Cortex of kidney (tissue), 1 donor: ENCODE results near the gene FRMD4A.

Experiments
- DNase-seq: peaks from one replicate; lab custom pipeline; 2025; lab: John Stamatoyannopoulos, UW

The FRMD4A gene

DNA sequence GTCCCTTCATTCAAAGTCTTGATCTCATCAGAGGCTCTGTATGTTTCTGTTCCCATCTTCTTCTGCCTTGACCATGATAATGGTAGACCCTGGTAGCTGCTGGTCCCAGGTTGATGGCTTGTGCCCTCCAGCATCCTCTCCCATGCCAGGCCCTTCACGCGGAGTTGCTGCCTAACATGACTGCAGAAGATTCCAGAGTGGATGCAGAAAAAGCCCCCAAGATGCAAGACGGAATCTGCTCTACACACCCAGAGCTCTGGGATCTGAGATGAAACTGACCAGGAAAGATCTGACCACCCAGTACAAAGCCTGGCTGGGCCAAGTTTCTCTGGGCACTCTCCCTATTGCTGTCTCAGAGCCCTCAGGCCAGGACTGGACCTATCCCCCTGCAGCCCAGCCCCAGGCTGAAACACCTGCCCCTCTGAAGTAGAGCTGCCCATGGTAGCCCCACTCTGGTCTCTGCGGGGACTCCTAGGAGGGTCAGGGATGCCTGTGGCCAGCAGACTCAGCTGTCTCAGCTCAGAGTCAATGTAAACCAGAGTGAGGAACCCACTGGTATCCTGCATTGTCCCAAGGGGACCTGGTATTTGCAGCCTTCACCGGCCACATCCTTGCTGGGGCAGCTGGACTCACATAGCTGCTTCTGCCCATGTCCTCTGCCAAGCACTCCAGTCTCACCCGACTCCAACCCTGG lies 9.5 kb upstream of the FRMD4A start:
- no peak for DNase-seq

DNA sequence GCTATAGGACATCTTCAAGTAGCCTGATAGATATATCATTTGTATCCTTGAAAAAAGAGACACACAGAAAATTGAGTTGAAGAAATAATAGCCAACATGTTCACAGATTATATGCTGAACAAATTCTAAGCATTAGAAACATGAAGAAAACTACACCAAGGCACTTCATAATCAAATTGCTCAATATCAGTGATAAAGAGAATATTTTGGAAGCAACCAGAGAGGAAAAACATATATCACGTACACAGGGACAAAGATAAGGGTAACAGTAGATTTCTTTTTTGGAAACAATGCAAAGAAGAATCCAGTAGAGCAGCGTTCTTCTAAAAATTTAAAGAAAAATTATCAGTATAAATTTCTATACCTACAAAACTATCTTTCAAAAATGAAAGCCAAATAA lies 6.0 kb upstream of the FRMD4A start:
- DNase-seq, result no peak

DNA sequence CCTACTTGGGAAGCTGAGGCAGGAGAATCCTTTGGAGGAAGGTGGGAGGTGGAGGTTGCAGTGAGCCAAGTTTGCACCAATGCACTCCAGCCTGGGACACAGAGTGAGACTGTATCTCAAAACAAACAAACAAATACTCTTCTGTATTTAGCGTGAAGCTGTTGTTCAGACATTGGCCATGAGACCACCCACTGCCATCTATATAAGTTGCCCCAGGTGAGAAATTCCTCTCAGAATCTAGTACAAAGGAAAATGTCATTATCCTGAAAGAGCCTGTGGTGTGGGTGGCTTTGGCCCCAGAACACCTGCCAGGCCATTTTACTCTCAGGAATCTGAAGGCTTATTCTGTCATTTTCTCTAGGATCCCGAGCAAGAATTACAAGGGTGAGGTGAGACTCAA lies 4.0 kb upstream of the FRMD4A start:
- no peak for DNase-seq

DNA sequence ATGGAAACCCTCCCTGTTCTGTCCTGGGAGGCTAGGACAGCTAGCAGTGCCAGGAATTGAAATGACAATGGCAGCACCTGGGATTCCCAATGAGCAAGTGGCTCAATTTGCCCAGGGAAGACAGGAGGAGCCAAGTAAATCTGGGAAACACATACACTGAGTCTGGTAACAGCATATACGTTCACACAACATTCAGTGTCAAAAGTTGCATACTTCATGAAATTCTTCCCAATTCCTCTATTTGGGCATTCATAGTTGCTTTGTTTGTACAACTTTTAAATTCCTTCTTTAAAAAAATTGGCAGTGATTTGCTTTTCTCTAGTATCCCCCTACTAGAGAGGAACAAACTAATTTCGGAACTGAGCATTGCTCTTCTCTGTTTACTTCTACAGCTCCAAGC lies 2.9 kb upstream of the FRMD4A start:
- DNase-seq, result no peak

DNA sequence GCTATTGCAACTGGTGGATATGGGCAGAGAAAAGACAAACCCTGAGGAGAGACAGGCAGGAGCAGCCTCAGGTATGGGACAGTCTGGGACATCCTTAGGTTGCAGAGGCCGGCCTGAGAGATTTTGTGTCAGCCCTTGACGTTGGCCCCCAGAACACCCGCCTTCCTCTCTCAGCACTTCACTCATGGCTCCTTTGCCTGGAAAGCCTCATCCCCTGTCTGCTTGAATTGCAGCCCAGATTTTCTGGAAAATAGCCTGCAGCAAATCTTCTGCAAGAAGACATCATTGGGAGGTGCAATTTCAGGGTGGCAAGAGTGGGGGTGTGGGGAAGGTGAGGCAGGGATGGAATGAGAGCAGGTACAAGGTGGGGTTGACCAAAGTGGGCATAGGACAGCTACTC lies 2.2 kb upstream of the FRMD4A start:
- DNase-seq, result no peak

DNA sequence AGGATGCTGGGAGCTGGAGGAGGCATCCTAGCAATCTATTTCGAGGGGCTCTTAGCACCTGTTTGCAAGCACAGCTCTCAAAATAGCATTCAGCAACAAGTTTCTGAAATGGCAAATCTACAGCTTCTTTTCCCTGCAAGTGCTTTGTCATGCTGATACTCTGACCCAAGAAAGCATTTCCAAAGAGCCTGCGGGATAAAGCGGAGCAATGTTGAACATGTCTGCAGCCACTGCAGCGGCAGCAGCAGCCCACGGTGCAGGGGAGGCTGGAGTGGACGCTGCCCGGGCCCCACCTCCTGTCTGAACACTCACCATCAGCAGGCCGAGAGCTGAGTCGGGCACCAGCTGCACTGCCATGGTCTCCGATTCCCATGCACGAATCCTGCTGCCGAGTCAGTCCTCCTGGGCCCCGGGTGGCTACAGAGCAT lies 964 bp downstream of the FRMD4A start:
- no peak for DNase-seq

DNA sequence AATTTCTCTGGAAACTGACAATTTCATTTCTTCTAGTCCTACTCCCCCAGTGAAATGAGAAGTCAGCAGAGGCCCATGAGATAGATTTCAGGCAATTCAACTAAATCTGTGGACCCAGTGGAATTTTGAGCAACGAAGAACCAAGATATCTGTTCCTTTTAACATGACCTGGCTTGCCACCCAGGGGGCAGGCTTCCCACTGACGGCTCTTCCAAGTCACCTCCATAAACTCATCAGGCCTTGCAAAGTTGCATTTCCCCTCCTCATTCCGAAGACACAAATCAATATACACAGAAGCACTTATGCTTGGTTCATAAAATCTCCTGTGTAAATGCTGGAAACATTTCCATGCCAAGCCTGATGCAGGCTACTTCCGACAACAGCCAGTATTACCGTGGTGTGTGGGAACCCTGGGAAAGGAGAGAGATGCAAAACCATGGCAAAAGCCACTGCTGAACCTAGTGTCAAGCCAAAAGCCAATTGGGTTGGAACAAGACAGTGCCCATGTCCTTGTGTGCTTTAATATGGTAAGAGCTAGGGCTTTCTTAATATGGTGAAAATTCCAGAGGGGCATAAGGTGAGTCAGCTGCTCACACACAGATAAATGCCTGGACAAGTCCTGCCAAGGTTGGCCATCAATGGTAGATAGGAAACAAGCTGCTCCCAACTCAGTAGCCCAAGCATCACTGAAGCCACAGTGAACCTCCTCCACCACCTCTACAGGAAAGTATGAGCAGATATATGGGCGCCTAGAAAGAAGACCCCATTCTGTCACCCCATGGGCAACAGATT lies 1.6 kb downstream of the FRMD4A start:
- DNase-seq, result no peak

DNA sequence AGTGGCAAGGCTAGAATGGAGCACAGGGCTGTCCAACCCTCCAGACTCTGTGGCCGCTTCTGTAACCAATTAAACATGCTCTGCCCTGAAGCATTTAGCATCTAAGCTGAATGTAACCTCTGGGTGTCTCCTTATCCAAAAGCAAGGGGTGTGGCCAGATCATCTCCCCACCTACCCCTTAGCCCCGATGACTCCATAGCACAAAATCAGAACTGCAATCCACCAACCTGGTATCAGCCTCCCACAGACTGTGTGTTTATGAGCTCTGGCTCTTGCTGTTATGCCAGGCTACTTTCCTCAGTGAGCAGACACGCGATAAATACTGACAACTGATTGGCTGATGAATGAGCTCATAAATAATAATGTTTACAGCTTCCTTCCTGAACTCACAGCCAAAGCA lies 3.2 kb downstream of the FRMD4A start:
- no peak for DNase-seq

DNA sequence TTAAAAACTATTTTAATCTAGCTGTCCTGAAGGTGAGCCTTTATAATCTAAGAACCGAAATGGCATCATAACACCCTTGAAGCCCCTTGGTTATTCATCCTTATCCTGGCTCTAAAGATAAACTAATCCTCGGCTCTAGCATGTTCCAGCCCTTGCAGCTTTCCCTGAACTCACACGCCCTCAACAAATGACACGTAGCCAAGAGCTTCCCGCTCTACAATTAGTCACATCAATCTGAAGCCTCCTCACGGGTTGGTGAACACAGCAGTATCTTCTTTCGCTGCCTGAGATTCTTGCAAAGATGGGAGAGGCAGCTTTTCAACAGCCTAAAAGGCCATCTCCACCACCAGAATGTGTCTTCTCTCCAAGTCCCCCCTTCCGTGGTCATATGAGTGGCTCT lies 4.1 kb downstream of the FRMD4A start:
- no peak for DNase-seq

DNA sequence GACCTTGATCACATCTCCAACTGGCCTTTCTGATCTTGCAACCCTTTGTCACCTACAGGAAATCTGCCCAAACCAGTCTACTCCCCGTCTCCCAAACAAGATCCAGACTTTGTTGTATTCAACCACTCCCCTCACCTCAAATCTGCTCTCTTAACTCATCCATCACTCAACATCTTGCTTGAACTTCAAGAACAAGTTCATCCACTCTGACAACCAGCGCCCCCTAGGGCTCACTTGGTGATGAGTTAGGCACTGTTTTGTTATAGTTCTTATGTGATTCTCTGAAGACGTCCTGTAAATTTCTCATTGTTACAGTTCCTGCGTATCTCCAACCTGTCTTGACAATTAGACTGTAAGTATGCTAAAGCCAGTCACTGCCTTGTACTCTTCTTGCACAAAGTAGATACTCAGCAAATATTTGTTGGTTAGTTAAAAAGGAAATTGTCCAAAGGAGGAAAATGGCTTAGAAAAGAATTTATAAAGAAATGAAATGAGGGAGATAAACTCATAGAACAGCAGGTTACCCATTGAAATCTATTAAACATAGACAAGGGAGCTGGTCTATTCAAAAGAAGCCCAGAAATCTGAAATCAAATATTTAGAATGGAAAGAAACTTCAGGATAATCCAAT lies 5.3 kb downstream of the FRMD4A start:
- no peak for DNase-seq

DNA sequence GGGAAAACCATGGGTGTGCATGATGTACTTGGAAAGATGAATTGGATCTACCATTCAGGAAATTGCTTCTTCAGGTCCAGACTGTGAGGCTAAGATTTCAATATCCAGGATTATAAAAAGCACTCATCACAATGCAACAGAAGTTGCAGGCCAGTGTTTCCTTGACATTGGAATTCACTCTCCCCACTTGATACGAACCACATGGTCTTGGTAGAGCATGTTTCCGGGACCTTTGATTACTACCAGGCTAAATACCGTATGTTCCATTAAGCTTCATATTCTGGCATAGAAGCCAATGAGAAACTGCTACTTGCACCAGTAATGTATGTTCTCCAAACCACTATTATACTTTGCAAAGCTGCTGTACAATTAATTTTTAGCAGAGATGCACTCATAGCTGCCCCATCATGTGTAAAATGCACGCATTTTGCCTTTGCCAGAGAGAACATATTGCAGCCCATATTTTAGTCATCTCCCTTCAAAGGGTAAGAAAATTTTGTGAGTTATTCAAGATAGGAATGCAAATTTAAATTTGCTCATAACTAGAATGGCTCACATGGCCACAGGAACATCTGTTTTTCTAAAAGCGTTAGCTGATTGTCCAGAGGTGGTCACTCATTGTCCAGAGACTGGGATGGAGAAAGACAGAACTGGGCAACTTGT lies 8.1 kb downstream of the FRMD4A start:
- no peak for DNase-seq

DNA sequence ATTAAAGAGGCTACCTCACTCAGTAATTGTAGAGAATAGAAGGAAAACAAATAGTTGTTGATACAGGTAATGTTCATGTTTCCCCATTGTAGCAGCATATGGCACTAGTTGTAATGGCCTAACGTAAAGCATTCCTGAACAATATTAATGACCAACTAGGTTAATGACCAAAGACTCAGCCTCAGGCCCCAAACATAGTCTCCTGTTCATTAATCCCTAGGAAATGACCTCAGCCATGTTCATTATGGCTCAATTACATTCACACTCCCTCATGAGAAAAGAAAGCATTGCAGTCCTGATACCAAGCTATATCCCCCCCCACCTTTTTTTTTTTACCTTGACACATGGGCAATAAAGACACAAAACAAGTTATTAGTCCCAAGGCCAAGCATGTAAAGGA lies 12.7 kb downstream of the FRMD4A start:
- no peak for DNase-seq

DNA sequence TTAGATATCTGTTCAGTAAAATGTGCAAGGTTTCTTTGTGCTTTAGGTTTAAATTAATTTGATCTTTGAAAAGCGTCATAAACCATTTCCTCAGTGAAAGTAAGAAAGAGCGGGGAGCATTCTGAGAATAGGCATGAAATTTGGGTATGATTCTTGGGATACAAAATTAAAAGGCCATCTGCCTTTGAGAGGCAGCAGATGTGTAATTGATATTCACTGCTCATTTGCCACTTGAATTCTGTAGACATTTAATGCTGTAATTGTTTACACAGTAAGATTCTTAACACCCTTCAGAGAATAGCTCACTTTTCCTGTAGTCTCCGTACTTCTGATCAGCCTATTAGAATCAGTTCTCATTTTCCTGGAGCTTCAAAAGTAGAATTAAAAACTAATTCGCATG lies 18.7 kb downstream of the FRMD4A start:
- no peak for DNase-seq

DNA sequence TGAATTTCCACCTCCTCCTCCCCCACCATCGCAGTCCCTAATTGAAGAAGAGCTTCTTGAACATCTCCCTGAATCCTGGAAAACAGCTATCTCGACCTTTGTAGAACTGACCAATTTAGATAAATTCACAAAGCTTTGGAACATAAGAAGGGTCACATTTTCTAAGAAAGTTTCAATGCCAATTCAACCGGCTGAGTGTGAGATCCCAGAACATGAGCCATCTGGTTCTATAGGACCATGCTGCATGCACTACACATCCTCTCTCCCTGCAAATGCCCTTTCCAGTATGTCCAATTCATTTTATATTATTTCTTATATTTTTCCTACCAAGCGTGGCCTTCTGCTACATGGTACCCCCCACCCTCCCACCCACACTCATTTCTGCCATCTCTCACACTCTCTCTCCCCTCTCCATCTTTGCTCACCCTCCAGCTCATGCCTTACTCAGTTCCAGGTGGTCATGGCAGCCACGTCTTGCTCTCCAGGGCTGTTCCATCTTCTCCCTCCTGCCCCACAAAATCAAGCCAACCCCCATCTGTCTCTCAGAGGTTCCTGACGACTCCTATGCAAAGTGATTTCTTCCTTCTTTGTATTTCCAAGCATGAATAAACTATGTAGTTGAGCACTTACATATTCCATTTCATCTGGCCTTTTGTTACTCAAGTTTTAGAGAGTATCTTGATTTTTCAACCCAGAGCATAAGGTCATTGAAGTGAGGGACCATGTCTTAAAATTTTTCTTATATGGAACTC lies 19.3 kb downstream of the FRMD4A start:
- no peak for DNase-seq

DNA sequence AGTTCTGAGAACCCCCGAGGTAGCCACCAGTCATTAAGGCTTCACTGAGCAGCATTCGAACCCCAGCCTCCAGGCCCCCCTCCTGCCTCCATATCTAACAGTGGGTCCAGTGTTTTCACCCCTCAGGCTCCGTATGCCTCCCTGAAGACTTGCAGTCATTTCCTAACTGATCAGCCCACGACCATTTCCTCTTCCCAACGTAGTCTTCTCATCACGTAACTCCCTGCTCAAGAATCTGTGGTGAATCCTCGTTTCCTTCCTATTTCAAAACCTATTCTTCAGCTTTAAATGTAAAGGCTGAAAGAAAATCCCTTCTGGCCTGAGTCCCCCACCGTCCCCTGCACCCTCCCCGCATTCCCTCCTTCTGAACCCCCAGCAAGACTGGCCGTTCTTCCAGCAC lies 21.1 kb downstream of the FRMD4A start:
- no peak for DNase-seq

DNA sequence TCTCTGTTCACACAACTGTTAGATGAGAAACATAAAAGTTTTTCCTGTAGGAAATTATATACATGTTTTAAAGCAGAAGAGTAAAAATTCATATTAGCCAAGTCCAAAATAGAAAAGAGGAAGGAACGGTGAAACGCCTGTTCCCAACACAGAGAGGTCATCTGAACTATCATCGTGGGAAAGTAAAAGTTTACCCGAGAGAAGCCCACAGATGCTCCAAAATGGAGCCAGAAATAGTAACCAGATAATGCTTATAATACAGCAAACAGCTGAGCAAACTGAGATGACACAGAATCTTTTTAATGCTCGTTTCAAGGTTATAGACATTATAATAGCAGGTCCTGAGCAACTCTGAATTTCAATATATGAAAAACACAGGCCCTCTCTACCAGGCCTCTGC lies 24.5 kb downstream of the FRMD4A start:
- DNase-seq, result no peak

DNA sequence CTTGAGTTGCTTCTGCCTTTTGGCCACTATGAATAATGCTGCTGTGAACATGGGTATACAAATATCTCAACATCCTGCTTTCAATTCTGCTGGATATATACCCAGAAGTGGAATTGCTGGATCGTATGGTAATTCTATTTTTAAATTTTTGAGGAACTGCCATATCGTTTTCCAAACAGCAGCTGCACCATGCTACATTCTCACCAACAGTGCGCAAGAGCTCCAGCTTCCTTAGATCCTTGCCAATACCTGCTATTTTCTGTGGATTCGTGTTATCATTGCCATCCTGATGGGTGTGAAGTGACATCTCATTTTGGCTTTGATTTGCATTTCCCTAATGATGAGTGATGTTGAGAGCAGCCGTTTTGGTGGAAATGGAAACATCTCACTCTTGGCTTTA lies 26.7 kb downstream of the FRMD4A start:
- no peak for DNase-seq

DNA sequence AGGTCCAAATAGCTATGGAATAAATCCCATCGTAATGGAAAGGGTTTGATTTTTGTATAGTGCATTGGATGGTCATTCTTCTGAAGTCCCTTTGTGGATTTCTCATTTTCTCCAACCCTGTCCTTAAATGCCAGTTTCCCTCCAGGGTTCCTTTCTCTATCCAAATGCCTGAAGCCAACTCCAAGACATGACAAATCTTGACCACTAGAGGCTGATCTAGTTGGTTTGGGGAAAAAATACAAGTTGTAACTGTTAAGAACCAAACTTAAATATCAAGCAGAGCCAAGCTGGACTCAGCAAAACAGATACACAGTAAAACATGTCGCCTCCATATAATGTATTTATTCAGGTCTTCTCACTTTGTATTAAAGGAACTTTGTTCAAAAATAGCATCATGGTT lies 28.7 kb downstream of the FRMD4A start:
- no peak for DNase-seq

DNA sequence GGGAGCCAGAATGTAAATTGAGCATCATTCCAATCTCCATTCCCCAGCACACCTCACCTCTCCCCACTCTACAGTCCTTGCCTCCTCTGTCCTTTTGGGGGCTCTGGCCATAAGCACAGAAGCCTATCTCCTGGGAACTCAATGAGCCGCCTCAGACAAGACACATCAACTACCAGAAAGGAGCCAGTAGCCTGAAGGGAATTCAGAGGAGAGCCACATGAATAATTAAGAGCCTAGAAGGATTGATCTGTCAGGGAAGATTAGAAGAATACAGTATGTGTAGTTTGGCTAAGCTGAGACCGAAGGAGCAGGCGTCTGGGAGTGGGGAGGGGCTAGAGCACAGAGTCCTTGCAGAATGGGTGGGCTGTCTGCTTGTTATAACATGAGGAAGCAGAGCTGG lies 31.2 kb downstream of the FRMD4A start:
- no peak for DNase-seq

DNA sequence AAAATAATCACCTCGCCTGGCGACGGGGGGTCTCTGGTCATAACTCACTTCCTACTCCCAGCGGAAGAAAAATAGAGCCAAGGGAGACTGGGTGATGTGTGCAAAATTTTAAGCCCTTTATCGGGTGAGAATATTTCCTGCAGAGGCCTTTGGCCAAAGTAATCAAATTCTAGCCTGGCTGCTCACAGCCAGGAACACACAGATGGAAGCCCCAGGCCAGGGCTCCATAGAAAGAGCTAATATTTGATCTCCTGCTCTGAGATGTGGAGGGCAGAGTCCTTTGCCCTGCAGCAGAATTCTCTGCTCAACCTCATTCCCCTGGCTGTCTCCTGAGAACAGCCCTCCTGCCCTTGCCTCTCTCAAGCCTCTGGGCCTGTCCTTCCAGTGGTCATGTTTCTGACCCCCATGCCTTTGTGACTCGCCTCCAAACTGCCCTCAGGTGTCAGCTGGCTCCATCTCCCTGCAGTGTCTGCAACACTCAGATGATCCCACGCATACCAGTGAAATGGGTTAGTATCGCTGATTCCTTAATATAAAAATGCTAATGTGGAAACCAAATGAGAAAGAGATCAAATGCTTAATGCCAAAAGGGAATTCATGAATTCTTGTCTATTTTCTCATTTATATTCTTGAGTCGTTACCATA lies 34.5 kb downstream of the FRMD4A start:
- no peak for DNase-seq

DNA sequence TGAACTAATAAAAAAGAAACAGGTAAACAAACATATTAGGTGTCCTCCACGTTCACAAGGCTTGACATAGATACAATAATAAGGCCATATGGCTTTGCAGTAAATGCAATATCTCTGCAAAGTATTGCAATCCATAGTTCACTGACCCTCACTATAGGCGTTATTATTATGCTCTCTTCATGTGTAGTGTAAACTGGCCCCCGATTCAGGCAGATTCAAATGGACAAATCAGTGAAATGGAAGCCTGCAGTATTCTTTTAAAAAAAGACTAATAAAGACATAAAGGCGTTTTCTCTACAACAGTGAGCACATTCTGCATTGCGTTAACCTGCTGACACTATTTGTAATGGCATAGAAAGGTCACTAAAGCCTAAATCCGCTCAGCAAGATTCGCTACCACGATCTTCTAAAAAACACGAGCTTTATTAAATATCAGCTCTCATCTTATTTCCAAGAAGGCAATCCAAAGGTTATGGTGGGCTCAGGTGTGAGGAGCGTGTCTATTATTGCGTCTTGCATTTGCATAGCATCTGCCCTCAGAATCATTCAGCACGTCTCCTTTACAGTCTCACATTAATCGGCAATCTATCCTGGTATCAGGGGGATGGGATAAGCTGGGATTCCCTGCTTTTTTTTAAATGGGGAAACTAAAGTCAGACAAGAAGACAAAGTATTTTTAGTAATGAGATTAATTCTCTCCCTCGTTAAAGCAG lies 36.2 kb downstream of the FRMD4A start:
- DNase-seq, result no peak
